HG03196 (cell line): ENCODE data around the gene THAP4.
"Not testable (repeated sequence)": the region's sequence is repeated elsewhere in the genome, so short reads cannot be mapped to it uniquely, and the experiment has no call there.

Source experiments
- ATAC-seq: cut with Tn5 transposase; IDR thresholded peaks from one replicate; pipeline ENCODE4 v1.9.1; 2021; ENCODE audit not compliant: unreplicated experiment

THAP4 gene

DNA sequence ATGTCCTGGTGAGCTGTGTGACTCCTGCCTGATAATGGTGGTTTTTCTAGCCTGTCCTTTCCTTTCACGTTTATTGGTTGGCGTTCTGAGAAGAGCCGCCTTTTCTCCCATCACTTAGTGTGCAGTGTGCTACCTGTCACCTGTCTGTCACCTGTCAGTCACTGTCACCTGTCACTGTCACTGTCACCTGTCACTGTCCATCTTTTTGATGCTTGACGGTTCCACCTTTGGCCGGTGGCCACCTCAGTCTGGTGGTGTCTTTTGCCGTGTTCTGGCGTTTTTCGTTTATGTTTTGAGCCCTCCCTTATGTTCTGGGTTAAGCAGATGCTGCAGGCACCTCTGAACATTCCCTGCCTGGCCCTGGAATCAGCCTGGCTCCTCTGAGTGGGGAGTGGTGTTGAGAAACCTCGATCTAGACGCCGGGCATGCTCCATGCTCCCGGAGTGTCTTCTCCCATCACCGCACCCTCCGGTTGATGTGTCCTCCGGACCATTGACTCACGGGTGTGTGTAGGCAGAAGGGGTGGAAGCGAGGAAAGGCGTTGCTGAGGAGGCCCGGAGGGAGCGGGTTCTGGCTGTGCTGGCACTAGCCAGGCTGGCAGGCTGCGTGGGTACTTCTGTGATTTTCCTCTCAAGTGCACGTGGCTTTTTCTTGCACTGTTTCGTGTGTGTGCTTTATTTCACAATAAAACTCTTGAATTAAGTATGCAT, 28.9 kb upstream of the THAP4 start:
- ATAC-seq = no peak

DNA sequence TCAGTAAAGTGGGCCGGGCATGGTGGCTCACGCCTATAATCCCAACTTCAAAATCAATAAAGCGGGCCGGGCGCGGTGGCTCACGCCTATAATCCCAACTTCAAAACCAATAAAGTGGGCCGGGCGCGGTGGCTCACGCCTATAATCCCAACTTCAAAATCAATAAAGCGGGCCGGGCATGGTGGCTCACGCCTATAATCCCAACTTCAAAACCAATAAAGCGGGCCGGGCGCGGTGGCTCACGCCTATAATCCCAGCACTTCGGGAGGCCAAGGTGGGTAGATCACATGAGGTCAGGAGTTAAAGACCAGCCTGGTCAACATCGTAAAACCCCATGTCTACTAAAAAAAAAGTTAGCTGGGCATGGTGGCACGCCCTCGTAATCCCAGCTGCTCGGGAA, 25.8 kb upstream of the THAP4 start:
- not testable (repeated sequence) for ATAC-seq

DNA sequence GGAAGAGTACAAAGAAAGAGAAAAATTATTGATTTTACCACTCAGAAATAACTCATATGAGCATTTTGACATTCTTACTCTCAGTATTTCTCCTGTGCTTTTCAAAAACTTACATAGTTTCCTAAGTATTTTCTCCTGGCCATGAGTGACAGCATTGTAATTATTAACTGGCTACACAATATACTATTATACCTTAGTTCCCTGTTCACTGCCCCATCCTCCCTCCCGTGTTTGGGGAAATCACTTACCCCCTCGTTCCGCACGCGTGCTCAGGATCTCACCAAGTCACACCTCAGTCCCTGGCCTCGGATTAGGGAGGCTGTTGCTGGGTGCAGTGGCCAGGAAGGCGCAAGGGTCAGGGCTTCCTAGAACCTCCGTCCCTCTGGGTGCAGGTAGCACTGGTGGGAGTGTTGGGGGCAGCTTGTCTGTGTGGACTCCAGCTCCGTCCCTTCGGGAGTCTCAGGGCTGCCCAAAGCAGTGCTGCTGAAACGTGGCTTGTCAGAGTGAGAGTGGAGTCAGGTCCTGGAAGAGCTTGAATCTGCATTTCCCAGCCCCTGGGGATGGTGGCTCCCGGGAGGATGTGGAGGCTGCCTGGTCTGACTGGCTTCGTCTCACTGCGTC, 23.7 kb upstream of the THAP4 start:
- no peak for ATAC-seq

DNA sequence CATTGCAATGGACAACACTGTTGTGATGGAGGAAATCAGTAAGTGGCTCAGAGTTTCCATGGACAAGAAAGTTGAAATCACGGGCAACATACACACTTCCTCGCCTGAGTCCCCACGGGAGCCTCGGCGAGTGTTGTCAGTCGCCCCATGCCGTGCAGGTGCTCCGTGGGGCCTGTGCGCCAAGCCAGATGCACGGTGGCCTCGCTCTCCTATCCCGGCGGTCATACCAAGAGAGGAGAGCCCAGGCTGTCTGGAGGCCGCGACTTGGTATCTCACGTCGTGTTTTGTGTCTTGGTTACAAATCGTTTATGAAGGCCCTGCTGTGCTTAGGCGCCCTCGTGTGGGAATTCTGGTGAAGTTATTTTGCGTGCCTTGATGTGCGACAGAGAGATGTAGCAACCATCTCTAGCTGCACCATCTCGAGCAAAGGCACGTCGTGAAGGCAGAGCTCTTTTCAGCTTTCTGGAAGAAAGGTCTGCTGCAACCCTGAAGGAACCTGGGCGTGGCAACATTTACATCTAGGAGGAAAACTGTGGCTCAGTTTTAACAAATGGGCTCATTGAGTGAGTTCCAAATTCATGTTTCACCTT, 22.3 kb upstream of the THAP4 start:
- ATAC-seq = no peak

DNA sequence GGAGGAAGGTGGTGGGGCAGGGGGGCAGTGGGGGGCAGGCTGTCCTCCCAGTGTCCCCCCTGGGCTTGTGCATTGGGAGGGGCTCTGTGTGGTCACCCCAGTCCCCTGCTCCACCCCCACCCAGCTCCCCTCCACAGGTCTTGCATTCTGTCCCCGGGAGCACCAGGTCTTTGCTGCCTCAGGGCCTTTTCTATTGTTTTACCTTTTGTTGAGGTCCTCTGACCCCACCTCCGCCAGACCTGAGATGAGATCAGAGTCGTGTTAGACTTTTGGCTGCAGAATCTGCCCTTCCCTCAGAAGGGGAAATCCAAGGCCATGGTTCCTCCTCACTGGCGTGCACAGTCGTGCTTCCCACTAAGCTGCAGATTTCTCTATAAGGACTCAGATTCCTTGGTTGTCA, 21.3 kb upstream of the THAP4 start:
- ATAC-seq = no peak

DNA sequence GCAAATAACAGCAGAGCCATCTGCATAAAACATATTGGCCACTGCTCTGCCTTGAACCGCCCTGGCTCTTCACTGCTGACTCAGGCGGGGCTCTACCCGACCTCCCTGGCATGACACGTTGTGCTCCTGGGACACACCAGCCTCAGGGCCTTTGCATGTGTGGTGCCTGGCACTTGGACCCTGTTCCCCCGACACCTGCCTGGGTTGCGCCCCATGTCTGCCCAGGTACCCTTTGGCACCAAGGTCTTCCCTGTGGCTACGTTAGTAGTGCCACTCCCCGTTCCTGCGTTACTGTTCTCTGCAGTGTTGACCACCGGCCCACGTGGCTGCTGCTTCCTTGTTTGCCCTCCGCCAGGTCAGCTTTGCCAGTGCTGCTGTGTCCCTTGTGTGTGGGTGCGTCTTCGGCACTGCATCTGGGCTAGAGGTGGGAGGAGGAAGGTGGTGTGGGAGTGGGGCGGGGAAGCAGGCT, 20.9 kb upstream of the THAP4 start:
- no peak for ATAC-seq

DNA sequence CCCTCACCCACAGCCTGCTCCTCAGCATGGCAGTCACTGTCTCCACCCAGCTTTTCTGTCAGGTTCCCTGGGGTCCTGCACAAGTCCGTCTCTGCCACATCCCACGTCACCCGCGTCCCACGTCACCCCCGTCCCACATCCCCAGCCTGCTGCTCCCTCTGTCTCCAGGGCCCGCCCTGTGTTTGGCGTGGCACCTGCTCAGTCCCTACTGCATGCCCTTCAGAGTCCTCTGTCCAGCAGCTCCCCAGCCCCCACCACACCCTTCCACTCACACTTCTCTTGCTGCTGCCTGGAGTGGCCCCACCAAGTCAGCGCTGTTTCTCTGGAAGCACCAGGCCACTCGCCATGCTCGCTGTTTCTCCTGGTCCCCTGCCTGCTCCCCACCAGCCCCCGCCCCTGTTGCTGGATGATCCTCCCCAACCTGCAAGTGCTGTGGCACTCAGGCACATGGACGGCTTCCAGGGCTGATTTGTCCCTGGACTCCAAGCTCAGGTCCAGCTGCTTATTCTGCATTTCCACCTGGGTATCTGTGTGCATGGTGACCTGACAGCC, 19.3 kb upstream of the THAP4 start:
- no peak for ATAC-seq

DNA sequence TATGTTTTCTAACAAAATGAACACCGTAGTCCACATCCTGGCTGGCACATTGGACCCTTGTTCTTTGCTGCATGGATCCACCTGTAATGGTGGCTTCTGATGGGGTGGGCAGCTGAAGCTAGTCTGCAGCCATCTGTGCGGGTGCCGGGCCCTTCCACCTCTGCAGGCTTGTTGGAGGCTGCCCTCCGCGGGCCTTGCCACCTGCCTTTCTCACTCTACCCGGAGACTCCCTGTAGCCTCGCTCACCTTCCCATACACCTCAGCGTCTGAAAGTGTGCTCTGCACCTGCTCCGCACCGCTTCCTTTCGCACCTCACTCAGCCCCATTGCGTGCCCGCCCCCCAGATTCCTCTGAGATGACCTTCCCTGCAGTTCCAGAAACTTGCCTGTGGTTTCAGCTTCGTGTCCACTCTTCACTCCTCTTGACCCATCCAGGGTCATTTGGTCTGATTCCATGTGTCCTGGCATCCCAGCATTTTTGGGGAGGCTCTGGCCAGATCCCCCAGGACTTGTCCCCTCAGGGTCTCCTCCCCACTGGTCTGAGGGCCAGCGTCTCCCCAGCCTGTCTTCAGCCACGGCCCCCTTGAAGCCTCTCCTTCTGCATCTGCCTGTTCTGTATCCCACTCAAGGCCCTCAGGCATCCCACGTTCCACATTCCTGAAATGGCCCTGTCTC, 18.7 kb upstream of the THAP4 start:
- no peak for ATAC-seq

DNA sequence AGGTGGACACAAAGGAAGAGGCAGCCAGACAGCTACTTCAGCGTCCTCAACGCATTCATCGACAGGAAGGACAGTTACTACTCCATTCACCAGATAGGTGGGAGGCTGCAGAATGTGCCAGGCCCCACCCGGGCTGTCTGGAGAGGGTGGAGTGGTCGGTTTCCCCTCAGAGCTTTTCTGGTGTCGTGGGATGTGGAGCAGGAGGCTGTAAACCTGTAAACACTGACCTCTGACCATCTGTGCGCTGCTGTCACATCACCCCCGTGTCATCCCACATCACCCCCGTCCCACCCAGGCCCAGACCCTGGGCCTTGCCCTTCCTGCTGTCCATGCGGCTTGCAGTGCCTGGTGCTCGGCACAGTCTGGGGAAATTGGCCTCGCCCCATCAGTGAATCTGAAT, 17.6 kb upstream of the THAP4 start:
- ATAC-seq = no peak

DNA sequence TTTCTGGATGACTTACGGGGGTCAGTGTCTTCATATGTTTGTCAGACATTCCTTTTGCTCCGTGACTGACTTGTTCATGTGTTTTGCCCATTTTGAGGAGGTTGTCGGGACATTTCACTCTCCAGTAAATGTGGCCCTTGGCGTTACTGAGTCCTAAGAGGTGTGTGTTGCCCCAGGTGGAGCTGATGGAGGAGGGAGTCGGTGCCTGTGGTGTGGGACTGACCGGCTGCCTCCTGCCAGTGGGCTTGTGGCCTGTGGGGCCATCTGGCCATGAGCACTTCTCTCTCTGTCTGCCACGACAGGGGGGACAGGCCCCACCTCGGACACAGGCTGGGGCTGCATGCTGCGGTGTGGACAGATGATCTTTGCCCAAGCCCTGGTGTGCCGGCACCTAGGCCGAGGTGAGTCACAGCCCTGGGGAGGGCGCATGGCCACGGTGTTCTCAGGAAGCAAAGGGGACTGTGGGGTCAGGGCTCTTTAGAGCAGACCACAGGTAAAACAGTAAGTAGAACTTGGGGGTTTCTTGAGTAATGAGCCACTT, 16.3 kb upstream of the THAP4 start:
- ATAC-seq = no peak

DNA sequence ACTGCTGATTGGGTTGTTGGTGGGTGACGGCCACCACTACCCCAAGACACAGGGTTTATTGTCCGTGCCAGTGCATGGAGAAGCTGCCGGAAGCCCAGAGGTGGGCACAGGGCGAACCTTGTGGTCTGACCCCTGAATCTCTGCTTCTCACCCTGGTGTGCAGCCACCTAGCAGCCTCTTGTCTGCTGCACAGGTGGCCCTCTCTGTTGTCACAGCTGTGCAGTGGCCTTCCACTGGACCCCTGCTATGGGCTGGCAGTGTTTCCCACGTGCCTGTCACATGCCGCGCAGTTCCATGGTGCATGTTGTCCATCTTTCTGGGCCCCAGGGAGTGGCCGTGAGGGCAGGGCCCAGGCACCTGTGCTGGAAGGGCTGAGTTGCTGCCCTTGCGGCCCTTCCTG, 15.8 kb upstream of the THAP4 start:
- ATAC-seq = no peak

DNA sequence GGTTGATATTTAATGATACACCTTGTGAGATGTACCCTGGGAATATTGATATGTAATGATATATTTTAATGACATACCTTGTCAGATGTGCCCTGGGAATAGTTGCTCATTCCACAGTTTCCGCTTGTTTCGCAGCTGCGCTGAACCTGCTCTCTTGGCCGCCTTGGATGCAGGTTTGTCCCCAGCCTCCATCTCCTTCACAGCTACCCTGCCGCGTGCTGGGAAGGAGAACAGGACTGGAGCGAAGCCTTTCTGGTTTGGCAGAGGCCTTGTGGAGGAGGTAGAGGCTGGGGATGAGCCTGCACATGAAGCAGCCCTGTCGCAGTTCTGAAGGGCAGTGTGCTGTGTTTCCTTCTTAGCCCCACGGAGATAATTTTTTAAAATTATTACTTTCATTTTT, 15.2 kb upstream of the THAP4 start:
- ATAC-seq = no peak

DNA sequence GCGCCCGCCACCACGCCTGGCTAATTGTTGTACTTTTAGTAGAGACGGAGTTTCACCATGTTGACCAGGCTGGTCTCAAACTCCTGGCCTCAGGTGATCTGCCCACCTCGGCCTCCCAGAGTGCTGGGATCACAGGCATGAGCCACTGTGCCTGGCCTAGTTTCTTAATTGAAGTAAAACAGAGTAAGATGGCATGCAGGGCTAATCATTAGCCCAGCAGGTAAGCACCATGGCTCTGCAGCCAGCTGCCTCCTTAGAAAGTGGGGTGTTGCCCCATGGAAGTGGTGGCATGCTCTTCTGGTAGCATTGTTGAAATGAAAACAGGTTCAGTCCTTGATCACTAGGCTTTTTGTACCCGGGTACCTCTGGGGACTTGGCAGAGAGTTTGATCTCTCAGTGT, 13.0 kb upstream of the THAP4 start:
- ATAC-seq = no peak

DNA sequence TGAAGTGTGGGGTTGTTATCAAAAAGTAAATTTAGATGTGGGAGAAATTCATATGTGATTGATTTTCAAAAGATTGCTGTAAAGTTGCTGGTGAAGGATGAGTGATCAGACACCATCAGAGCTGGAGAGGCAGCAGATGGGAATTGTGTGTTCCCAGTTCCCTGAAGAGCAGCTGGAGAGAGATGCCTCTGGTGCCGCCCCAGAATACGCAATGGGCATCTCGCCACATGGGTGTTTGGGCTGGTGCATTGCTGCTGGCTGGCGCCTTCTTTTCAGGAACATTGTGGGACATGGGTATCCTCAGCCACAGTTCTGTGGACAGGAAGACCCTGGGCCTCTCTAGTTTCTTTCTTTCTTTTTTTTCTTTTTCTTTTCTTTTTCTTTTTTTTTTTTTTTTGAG, 12.4 kb upstream of the THAP4 start:
- ATAC-seq = no peak

DNA sequence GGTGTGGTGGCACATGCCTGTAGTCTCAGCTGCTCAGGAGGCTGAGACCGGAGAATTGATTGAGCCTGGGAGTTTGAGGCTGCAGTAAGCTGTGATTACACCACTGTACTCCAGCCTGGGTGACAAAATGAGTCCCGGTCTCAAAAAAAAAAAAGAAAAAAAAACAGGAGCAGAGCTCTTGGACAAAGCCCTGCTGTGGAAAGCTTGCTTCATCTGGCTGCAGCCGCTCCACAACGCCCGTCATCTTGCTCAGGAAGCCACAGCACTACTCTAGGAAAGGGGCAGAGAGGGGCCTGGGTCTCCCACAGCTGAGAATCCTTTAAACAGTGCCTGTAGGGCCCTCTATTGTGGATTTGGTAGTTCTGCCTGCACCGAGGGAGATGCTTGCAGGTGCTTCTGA, 11.5 kb upstream of the THAP4 start:
- ATAC-seq = no peak

DNA sequence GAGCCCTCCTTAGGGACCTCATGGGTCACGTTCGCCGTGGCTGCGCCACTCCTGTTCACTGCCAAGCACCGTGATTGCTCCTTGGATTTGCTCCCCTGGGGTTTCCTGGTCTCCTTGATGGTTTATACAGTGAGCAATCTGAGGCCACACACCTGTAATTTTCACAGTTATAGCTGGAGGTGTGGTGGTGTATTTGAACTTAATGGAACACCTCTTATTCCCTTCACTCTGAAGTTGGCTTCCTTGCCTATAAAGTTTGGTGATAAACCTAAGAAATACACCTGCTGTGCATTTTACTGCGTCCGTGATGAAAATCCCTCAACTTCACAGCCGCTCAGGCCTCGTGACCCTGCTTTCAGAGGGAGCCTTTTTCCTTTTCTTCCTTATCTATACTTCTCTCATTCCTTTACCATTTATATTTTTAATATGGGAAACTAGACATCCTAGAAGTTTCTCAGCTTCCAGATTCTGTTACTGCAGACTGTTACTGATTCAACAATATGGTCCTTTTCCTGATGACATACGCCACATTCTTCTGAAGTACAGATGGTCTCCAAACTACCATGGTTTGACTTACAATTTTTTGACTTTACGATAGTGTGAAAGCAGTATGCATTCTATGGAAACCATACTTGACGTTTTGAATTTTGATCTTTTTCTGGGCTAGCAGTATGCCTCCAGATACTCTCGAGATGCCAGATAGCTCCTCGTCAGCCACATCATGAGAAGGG, 9.1 kb upstream of the THAP4 start:
- no peak for ATAC-seq

DNA sequence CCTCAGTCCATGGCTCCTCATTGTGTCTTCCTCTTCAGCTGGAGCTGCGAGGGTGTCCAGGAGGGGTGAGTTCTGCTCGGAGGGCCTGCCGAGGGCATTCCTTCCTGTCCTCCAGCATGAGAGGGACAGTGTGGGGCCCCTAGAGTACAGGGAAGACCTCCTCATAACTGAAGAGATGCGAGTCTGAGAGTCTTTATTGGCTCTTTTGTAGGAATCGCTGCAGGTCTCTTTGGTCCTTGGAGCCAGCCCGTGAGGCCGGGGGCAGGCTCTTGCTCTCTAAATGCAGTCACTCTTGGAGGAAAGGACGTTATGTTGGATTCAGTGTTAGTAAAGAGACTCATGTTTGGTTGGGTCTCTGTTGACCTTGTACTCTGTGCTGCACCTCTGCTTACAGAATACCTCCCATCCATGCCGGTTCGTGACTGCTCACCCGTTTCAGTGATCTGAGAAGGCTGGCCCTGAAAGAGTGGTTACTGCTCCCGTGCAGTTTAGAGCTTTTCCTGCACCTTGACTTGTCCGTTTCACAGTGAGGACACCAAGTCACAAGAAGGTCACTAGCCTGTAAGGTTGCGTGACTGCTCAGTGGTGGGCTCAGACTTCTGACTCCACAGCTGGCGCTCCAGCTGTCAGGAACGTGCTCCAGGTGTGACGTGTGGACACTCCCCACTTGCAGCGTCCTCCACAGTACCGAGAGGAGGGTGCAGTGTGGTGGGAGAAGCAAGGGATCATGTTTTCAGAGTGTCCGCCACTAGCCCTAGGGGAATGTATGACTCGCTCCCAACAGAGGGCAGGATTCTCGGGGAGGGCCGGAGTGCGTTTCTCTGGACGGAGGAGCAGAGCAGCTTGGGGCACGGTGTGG, 8.3 kb upstream of the THAP4 start:
- ATAC-seq = no peak

DNA sequence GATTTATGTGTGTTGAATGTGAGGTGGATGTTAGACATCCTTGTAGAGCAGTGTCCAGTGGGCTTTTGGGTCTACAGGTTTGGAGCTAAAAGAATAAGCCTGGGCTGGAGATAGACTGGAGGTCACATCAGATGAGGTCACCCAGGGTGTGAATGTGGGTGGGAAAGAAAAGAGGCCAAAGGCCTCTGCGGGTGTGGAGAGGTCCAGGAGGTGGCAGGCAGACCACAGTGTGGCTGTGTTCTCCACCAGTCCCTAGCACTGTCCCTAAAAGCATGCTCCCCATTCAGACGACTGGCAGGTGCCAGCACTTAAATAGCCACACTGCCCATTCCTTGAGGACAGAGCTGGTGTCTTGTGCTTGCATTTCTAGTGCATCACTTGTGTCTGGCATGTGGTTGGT, 4.7 kb upstream of the THAP4 start:
- no peak for ATAC-seq

DNA sequence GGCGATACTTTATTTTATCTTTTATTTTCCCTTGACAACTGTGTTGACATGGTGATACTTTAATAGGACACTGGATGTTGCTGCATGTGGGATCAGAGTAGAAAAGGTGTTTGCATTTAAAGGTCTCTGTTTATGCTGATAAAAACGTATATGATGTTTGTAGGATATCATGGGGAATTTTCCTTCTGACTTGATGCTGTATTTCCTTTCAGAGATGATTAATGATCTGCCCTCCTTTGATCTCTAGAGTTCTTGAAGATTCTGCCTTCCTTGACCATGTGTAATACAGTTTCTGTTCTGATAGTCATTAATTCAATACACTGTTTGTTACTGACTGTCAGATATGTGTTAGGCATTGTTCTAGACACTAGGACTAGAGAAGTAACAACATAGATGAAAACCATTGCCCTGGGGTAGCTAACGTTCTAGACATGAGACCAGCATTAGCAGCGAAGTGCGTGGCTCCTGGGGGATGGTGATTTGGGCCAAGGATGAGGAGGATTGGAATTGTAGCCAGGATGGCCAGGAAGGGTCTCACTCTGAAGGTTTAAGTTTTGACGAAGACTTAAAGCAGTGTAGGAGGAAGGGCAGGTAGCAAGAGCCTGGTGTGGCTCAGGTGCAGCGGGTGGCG, 3.3 kb upstream of the THAP4 start:
- no peak for ATAC-seq
